Testis (tissue), 2 donors: ENCODE data around the gene CCDC138.

Experiments used
- POLR2A ChIP-seq: fragments of 450-650 bp; IDR thresholded peaks from one replicate; pipeline ENCODE4 v1.6.1; 2017; ENCODE audit warnings: antibody characterized with exemption, mild to moderate bottlenecking, moderate library complexity
- TF ChIP-seq, protein P1 (sequence below), 3 experiments: fragments of 450-650 bp in 2 of 3; fragments of 200-600 bp in 1 of 3; sonication (generic) in 1 of 3; IDR thresholded peaks; one replicate each; pipeline ENCODE4 v1.5.1; 2016 to 2019; ENCODE audit warnings: antibody characterized with exemption in 3 of 3, mild to moderate bottlenecking in 2 of 3, moderate library complexity in 1 of 3

DNA sequence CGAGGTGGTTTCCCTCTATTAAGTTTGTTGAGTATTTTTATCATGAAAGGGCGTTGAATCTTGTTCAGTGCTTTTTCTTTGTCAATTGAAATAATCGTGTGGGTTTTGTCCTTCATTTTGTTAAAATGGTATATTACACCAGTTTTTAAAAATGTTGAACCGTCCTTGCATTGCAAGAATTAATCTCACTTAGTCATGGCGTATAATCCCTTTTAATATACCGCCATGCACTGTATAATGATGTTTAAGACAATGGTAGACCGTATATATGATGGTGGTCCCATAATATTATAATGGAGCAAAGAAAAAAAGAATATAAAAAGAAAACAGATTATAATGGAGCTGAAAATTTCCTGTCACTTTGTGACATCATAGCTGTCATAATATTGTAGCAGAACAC lies 50.6 kb downstream of the CCDC138 start:
- TF ChIP-seq, protein P1, sequence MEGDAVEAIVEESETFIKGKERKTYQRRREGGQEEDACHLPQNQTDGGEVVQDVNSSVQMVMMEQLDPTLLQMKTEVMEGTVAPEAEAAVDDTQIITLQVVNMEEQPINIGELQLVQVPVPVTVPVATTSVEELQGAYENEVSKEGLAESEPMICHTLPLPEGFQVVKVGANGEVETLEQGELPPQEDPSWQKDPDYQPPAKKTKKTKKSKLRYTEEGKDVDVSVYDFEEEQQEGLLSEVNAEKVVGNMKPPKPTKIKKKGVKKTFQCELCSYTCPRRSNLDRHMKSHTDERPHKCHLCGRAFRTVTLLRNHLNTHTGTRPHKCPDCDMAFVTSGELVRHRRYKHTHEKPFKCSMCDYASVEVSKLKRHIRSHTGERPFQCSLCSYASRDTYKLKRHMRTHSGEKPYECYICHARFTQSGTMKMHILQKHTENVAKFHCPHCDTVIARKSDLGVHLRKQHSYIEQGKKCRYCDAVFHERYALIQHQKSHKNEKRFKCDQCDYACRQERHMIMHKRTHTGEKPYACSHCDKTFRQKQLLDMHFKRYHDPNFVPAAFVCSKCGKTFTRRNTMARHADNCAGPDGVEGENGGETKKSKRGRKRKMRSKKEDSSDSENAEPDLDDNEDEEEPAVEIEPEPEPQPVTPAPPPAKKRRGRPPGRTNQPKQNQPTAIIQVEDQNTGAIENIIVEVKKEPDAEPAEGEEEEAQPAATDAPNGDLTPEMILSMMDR (IDR thresholded peaks at IDR 0.05) = no peak
- no peak for TF ChIP-seq POLR2A
